Measurements from ENCODE around the gene PALLD. TPM values are rescaled to one million over a fixed set of nuclear protein-coding genes. Genes with fewer than 3 reads are reported as not detected.

Gene PALLD
- total and polyA plus RNA-seq, 2 of the 13 experiments (the other 11 are each of a cell fraction or from before 2014, with no cell fraction given), result 0.50 to 1.5 TPM

DNA sequence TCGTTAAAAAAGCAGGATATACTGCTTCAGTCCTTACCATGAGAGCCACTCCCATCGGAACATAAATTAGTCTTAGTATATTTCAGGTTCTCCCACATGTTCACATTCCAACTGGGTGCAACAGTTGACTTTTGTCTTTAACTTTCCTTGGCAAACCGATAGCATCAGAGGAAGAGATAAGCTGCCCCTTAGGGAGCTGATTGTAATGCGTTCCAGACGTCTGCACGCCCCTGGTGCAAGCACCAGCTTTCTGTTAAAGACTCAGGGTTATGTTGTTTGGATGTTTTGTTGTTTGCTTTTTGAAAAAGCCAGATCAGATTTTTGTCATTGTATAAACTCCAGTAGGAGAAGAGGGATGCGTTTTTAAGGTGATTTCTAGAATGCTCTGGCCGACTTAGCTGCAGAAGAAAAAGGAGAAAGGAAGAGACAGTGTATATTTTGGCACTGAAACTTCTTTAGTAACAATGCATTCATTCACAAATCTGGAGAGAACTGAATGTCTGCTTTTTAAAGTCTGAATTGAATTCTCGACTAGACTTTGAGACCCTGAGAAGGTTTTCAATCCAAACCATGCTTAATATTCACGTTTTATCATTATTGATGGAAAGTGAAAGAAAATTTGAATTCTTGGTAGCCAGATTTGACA lies 352.3 kb downstream of the PALLD start:
- intact Hi-C loops (cut with micrococcal nuclease; ENCODE audit: unreplicated experiment) (no loop called here), in situ Hi-C loops (cut with HindIII; ENCODE audit: extremely low pct_ligation_motif_present, low pct_unique_long_range_greater_than_20kb) (no loop called here)
- H3K4me2 ChIP-seq (ENCODE audit: low read depth, low read length), result no peak overlapping the region
- POLR2A ChIA-PET, result no interaction called here
- BruUV-seq (replicated peaks), result no TSS peak
- no peak for DNase-seq (ENCODE audit: low spot score)
- no peak overlapping the region for H2AFZ ChIP-seq (ENCODE audit: low read length)
- H3K9ac ChIP-seq (ENCODE audit: insufficient read depth, low read depth, low read length), result no peak overlapping the region
- TF ChIP-seq ZNF747 (CRISPR knock-in tag; IDR thresholded peaks at IDR 0.05; ENCODE audit: borderline replicate concordance), result no peak
- no peak for TF ChIP-seq ZNF296 (CRISPR knock-in tag; conservative IDR thresholded peaks at IDR 0.05)
- TF ChIP-seq CENPX (CRISPR knock-in tag; IDR thresholded peaks at IDR 0.05), result no peak
- TF ChIP-seq SP1 (IDR thresholded peaks at IDR 0.05), result no peak
- TF ChIP-seq SP1 (CRISPR knock-in tag; IDR thresholded peaks at IDR 0.05), result no peak
- TF ChIP-seq ISL2 (CRISPR knock-in tag; IDR thresholded peaks at IDR 0.05), result no peak
- no peak for TF ChIP-seq ZNF24 (IDR thresholded peaks at IDR 0.05)
- TF ChIP-seq ZNF709 (CRISPR knock-in tag; IDR thresholded peaks at IDR 0.05), result no peak
- TF ChIP-seq, protein P1, sequence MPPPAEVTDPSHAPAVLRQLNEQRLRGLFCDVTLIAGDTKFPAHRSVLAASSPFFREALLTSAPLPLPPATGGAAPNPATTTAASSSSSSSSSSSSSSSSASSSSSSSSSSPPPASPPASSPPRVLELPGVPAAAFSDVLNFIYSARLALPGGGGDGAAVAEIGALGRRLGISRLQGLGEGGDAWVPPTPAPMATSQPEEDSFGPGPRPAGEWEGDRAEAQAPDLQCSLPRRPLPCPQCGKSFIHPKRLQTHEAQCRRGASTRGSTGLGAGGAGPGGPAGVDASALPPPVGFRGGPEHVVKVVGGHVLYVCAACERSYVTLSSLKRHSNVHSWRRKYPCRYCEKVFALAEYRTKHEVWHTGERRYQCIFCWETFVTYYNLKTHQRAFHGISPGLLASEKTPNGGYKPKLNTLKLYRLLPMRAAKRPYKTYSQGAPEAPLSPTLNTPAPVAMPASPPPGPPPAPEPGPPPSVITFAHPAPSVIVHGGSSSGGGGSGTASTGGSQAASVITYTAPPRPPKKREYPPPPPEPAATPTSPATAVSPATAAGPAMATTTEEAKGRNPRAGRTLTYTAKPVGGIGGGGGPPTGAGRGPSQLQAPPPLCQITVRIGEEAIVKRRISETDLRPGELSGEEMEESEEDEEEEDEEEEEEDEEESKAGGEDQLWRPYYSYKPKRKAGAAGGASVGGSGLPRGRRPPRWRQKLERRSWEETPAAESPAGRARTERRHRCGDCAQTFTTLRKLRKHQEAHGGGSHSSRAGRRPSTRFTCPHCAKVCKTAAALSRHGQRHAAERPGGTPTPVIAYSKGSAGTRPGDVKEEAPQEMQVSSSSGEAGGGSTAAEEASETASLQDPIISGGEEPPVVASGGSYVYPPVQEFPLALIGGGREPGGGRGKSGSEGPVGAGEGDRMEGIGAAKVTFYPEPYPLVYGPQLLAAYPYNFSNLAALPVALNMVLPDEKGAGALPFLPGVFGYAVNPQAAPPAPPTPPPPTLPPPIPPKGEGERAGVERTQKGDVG (CRISPR knock-in tag; IDR thresholded peaks at IDR 0.05; ENCODE audit: borderline replicate concordance), result no peak
- no peak for TF ChIP-seq RELA (CRISPR knock-in tag; IDR thresholded peaks at IDR 0.05)
- no peak for TF ChIP-seq HNRNPH1 (optimal IDR thresholded peaks at IDR 0.05; ENCODE audit: low read depth, low read length)
- TF ChIP-seq, protein P2, sequence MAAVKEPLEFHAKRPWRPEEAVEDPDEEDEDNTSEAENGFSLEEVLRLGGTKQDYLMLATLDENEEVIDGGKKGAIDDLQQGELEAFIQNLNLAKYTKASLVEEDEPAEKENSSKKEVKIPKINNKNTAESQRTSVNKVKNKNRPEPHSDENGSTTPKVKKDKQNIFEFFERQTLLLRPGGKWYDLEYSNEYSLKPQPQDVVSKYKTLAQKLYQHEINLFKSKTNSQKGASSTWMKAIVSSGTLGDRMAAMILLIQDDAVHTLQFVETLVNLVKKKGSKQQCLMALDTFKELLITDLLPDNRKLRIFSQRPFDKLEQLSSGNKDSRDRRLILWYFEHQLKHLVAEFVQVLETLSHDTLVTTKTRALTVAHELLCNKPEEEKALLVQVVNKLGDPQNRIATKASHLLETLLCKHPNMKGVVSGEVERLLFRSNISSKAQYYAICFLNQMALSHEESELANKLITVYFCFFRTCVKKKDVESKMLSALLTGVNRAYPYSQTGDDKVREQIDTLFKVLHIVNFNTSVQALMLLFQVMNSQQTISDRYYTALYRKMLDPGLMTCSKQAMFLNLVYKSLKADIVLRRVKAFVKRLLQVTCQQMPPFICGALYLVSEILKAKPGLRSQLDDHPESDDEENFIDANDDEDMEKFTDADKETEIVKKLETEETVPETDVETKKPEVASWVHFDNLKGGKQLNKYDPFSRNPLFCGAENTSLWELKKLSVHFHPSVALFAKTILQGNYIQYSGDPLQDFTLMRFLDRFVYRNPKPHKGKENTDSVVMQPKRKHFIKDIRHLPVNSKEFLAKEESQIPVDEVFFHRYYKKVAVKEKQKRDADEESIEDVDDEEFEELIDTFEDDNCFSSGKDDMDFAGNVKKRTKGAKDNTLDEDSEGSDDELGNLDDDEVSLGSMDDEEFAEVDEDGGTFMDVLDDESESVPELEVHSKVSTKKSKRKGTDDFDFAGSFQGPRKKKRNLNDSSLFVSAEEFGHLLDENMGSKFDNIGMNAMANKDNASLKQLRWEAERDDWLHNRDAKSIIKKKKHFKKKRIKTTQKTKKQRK (IDR thresholded peaks at IDR 0.05; ENCODE audit: low read length), result no peak
- TF ChIP-seq, protein P3, sequence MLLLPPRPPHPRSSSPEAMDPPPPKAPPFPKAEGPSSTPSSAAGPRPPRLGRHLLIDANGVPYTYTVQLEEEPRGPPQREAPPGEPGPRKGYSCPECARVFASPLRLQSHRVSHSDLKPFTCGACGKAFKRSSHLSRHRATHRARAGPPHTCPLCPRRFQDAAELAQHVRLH (CRISPR knock-in tag; IDR thresholded peaks at IDR 0.05; ENCODE audit: borderline replicate concordance, low read depth), result no peak
- H3K79me2 ChIP-seq (ENCODE audit: insufficient read depth, low read length), result no peaks in the 10 kb centered on the region
- CTCF ChIA-PET (ENCODE audit: low intra/inter-chr PET ratio, low total read pairs), result no interaction called here
- no peak for ATAC-seq
- H3K4me1 ChIP-seq (ENCODE audit: insufficient read depth, low read length), result 0 out of 2 replicates have a peak, but pooled peaks cover 7% of the 10 kb centered on the region
- no peak overlapping the region for H3K4me3 ChIP-seq (replicated peaks in 1 of 3; ENCODE audit: insufficient read depth in 1 of 3, low read depth in 2 of 3, low read length in 3 of 3)
- no peak overlapping the region for H3K27ac ChIP-seq (ENCODE audit: extremely low read length, insufficient read depth, low read length)
- WGBS (ENCODE audit: low lambda C conversion rate), result 84% methylated on average over 10 of the region's 10 CpGs
- no peaks in the 10 kb centered on the region for H3K27me3 ChIP-seq (ENCODE audit: control insufficient read depth in 1 of 2, insufficient read depth in 2 of 2, low read length in 2 of 2)
- no peaks in the 10 kb centered on the region for H3K9me3 ChIP-seq (ENCODE audit: low read length)
- H3K36me3 ChIP-seq (replicated peaks in 1 of 2; ENCODE audit: control insufficient read depth in 1 of 2, insufficient read depth in 2 of 2, low read length in 2 of 2), result no peaks in the 10 kb centered on the region
- FAIRE-seq, result no peak
- no peaks in the 10 kb centered on the region for H4K20me1 ChIP-seq (ENCODE audit: insufficient read depth, low read length)
